AG04450 (cell line): ENCODE data around the gene CHDH. TPM values are rescaled to one million over a fixed set of nuclear protein-coding genes. Genes with fewer than 3 reads are reported as not detected.

ENCODE experiments used
- CTCF ChIA-PET: fragments of 300-600, 350-600 bp; formaldehyde crosslinking; extraction: SDS; loops from one replicate; lab custom pipeline; 2022; ENCODE audit warnings: antibody characterized with exemption, inconsistent platforms; lab: Charles Lee
- POLR2A ChIA-PET: fragments of 350-600 bp; formaldehyde crosslinking; extraction: SDS; loops from one replicate; lab custom pipeline; 2021; ENCODE audit warnings: antibody characterized with exemption, inconsistent platforms; lab: Yijun Ruan, JAX
- DNase-seq: peaks from one replicate; pipeline ENCODE4 v3.0.0-alpha.2; 2011; ENCODE audit warnings: low read depth, low spot score
- H3K27ac ChIP-seq: one replicate; pipeline ENCODE4 v1.5.1; 2012; ENCODE audit warnings: low read depth, low read length, control low read depth
- H3K27me3 ChIP-seq: one replicate; pipeline ENCODE4 v1.6.0; 2012; ENCODE audit warnings: low read length; ENCODE audit not compliant: control insufficient read depth, insufficient read depth
- H3K4me3 ChIP-seq: 2 replicates; pipeline ENCODE4 v1.5.1; 2011; ENCODE audit warnings: mild to moderate bottlenecking, low read depth, low read length, control low read depth
- H3K9me3 ChIP-seq: 2 replicates; pipeline ENCODE4 v1.5.1; 2012; ENCODE audit warnings: low read length; ENCODE audit not compliant: control insufficient read depth, insufficient read depth
- polyA plus RNA-seq: library from polyadenylated mRNA; depleted of rRNA; stranded (reverse); fragments of >200 nt; gene quantifications from 2 replicates; pipeline ENCODE4 v1.2.3, GENCODE V29; 2011
- TF ChIP-seq, protein P1 (sequence below): IDR thresholded peaks from 2 replicates; pipeline ENCODE4 v1.5.1; 2011; ENCODE audit warnings: low read depth, low read length, control low read depth, inconsistent platforms

CHDH gene
- polyA plus RNA-seq, 1 experiment: 0.01 TPM

DNA sequence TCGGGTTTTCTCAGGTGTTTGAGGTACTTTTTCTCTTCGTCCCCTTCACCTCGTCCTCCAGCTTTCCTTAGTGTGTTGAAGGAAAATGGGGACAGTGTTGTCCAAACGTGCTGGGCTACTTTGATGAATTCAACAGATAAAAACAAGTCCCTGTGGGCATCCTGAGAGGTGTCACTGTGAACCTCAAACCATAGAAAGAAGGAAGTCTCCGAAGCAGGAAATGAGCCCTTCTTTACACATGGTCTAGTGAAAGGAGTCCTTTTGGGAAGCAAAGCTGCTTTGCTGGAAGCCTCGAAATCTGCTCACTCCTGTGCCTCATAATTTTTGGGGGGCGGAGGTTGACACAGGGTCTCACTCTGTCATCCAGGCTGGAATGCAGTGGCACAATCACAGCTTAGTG, 10.7 kb upstream of the CHDH start:
- TF ChIP-seq, protein P1, sequence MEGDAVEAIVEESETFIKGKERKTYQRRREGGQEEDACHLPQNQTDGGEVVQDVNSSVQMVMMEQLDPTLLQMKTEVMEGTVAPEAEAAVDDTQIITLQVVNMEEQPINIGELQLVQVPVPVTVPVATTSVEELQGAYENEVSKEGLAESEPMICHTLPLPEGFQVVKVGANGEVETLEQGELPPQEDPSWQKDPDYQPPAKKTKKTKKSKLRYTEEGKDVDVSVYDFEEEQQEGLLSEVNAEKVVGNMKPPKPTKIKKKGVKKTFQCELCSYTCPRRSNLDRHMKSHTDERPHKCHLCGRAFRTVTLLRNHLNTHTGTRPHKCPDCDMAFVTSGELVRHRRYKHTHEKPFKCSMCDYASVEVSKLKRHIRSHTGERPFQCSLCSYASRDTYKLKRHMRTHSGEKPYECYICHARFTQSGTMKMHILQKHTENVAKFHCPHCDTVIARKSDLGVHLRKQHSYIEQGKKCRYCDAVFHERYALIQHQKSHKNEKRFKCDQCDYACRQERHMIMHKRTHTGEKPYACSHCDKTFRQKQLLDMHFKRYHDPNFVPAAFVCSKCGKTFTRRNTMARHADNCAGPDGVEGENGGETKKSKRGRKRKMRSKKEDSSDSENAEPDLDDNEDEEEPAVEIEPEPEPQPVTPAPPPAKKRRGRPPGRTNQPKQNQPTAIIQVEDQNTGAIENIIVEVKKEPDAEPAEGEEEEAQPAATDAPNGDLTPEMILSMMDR: no peak
- CTCF ChIA-PET: interaction anchor here (1.3 kb wide), 1 partner anchor 12 kb away, joined by 3 read pairs; no protein-coding TSS in a partner anchor
- no peaks in the 10 kb centered on the region for H3K27me3 ChIP-seq
- no peak overlapping the region for H3K27ac ChIP-seq
- H3K4me3 ChIP-seq: no peak overlapping the region
- no peak for DNase-seq
- POLR2A ChIA-PET: no interaction called here
- H3K9me3 ChIP-seq: no peaks in the 10 kb centered on the region

DNA sequence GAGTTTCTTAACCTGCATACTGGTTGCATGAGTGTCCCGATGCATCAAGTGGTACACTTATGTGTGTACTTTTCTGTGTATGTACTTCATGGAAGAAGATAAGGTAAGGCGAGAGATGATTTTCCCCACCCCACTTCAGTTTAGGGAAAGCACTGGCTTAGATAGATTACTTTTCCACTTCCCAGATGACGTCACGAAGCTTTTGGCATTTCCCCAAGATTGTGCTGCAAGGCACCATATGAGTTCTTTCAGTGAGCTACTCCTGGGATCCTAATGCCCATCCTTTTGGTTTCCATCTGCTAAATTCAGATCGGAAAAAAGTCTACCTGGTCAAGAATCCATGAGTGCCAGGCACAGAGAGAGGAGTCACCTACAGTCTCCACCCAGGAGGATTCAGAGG, 4.7 kb upstream of the CHDH start:
- Histone ChIP-seq H3K27me3 (peaks cover 28% of the 10 kb centered on the region), H3K9me3 (peaks cover 3% of the 10 kb centered on the region; the same call in 1 of the 2 replicates), H3K27ac (no peak overlapping the region), H3K4me3 (no peak overlapping the region)
- CTCF ChIA-PET: no interaction called here
- TF ChIP-seq, protein P1: no peak
- POLR2A ChIA-PET: no interaction called here
- DNase-seq: peak; percentile 24

DNA sequence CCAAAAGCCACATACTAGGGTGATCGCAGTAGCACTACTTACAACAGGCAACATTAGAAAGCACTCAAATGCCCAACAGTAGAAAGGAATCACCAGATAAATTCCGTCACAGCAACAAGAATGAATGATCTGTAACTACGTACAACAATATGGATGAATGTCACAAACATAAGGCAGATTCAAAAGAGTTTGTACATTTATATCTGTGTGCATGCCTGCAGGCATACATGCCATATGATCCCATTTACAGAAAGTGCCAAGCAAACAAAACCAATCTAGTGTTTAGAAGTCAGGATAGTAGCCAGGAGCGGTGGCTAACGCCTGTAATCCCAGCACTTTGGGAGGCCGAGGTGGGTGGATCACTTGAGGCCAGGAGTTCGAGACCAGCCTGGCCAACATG, 3.7 kb upstream of the CHDH start:
- TF ChIP-seq, protein P1: no peak
- CTCF ChIA-PET: no interaction called here

DNA sequence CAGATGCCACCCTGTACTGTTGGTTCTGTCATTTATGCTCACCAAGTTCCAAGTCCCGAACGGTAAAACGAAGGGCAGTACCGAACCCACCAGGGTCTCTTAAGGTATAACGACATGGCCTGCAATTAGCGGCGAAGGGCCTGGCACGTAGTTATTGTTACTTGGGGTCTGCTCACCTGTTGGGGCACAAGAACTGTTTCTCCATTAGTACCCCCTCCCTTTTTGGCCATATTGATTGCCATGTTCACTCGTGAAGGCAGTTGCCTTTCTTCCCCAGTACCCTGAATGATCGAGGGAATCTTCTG, 584 bp upstream of the CHDH start:
- no peak for DNase-seq
- H3K27me3 ChIP-seq: peaks cover 53% of the 10 kb centered on the region
- TF ChIP-seq, protein P1: no peak
- H3K9me3 ChIP-seq: peaks cover 3% of the 10 kb centered on the region; the same call in 1 of the 2 replicates
- ChIA-PET POLR2A (no interaction called here), CTCF (no interaction called here)
- H3K4me3 ChIP-seq: no peak overlapping the region
- H3K27ac ChIP-seq: no peak overlapping the region

More for the DNA sequence above, 3.7 kb upstream of the CHDH start:
- Histone ChIP-seq H3K4me3 (no peak overlapping the region), H3K27me3 (peaks cover 37% of the 10 kb centered on the region), H3K27ac (no peak overlapping the region), H3K9me3 (peaks cover 3% of the 10 kb centered on the region; the same call in 1 of the 2 replicates)
- POLR2A ChIA-PET: no interaction called here
- DNase-seq: no peak

DNA sequence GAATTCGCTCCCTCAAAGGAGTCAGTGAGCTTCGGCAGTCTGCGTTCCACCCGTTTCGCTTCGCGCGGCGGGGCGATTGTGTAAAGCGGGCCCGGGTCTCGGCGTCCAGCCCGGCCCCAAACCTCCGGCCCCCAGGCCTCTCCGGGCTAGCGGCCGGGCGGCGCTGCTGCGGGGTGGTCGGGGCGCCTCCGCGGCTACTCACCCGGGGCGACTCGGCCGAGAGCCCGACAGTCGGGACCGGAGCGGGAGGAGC, 412 bp downstream of the CHDH start:
- Histone ChIP-seq H3K27me3 (peaks cover 53% of the 10 kb centered on the region), H3K9me3 (peaks cover 3% of the 10 kb centered on the region; the same call in 1 of the 2 replicates), H3K27ac (peak overlapping the region; percentile 21), H3K4me3 (peak overlapping the region; percentile 56)
- ChIA-PET POLR2A (no interaction called here), CTCF (interaction anchor here (0.6 to 1.1 kb wide), 3 partner anchors 11 to 135 kb away, joined by 3 to 6 read pairs (median 3); no protein-coding TSS in a partner anchor)
- DNase-seq: no peak
- TF ChIP-seq, protein P1: no peak
